ENCODE measurements around the gene DAPP1.

DNA sequence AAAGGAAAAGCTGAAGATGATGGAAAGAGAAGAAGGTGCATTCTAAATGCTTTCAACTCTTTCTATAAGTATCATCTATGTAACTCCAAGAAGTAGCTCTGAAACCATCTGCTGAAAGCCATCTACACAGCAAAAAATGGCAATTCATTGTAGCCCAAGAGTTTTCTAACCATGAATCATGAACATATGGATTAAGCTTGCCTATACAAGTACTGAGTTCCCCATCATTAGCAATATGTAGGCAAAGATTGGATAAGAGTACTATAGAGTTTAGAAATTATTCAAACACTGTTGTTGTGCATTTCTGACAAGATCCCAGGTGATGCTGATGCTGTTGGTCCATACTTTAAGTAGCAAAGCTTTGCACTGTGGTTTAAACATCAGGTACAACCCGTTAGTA is 11.2 kb downstream of the DAPP1 start:
- TF ChIP-seq CTCF (conservative IDR thresholded peaks at IDR 0.05; ENCODE audit: low read length) = no peak
- TF ChIP-seq EZH2phosphoT487 (IDR thresholded peaks at IDR 0.05; ENCODE audit: borderline replicate concordance, low read depth, low read length) = no peak
